Omental fat pad (tissue), 4 donors: ENCODE results near the gene NTNG1. TPM values are rescaled to one million over a fixed set of nuclear protein-coding genes. Genes with fewer than 3 reads are reported as not detected.

ENCODE experiments used
- ATAC-seq: fragments of 150-250 bp; one replicate; pipeline ENCODE4 v1.9.1; 2016; ENCODE audit warnings: mild to moderate bottlenecking, moderate library complexity; ENCODE audit not compliant: low FRiP score
- DNase-seq: peaks from one replicate; pipeline ENCODE4 v3.0.0-alpha.2; 2019; ENCODE audit warnings: low spot score
- CTCF ChIP-seq, 3 donors: fragments of 450-650 bp; IDR thresholded peaks; one replicate each; pipeline ENCODE4 v1.5.1; 2016 to 2017; ENCODE audit warnings: antibody characterized with exemption in 3 of 3, mild to moderate bottlenecking in 3 of 3, moderate library complexity in 2 of 3
- total RNA-seq, 4 donors: library from RNA; depleted of rRNA; stranded (reverse); fragments of >200 nt; gene quantifications; one replicate each; pipeline ENCODE4 v1.1.0, GENCODE V29; 2016

NTNG1 gene
- total RNA-seq, 4 donors from 2014 or later = 1.3 to 28.5 (median 6.6) TPM

- DNase-seq (no peak), ATAC-seq (no peak)
- no peak for TF ChIP-seq CTCF (IDR thresholded peaks at IDR 0.05)
Observed at GRCh38 chr1:107328087-107328486, 187.2 kb downstream of the NTNG1 start.

- ATAC-seq = no peak
- no peak for DNase-seq
- no peak for TF ChIP-seq CTCF (IDR thresholded peaks at IDR 0.05)
Observed at GRCh38 chr1:107339775-107340174, 198.9 kb downstream of the NTNG1 start.

- no peak for DNase-seq
- no peak for TF ChIP-seq CTCF (IDR thresholded peaks at IDR 0.05)
- no peak for ATAC-seq
Observed at GRCh38 chr1:107342316-107342715, 201.5 kb downstream of the NTNG1 start.

DNA sequence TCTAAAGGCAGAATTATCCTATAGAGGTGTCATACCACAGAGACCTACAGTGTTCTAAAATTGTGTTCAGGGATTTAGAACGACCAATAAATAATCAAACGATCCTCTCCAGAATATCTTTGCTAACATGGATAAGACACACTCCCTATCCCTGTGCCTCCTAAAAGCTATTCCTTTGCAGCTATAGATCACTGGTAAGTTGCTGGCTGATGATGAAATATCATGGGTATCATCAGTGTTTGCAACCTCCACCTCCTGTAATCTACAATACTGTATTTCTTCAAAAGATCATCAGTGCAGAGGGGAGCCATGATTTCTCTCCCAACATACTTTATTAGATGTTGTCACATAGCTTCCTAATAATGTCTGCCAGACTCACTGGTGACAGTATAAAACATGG is 201.9 kb downstream of the NTNG1 start:
- ATAC-seq (no peak), DNase-seq (no peak)
- no peak for TF ChIP-seq CTCF (IDR thresholded peaks at IDR 0.05)

DNA sequence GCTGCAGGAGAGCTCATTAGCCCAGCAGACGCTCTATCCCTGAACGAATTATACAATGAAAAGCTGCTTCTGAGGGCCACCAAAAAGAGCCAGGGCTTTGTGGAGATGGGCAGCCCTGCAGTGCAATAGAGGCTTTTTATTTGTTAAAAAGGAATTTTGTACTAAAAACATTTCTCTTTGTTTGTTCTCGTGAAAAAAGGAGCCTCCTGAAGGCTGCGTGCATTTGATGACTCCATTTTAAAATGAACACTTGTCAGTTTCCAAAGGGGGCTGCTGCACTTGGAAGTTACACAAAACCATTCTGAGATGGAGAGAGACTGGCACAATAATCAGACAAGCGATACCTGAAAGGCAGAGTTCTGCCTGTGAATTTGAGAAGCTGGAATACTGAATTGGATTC is 202.8 kb downstream of the NTNG1 start:
- ATAC-seq (no peak), DNase-seq (no peak)
- TF ChIP-seq CTCF (IDR thresholded peaks at IDR 0.05) = no peak

GRCh38 chr1:107344268-107344760 is 203.5 kb downstream of the NTNG1 start:
- no peak for TF ChIP-seq CTCF (IDR thresholded peaks at IDR 0.05)
- DNase-seq (no peak), ATAC-seq (no peak)

GRCh38 chr1:107344836-107345235 is 204.0 kb downstream of the NTNG1 start:
- no peak for ATAC-seq
- no peak for DNase-seq
- TF ChIP-seq CTCF (IDR thresholded peaks at IDR 0.05) = no peak
